Esophagus mucosa (tissue), 1 donor: ENCODE data around the gene OPA3. TPM values are rescaled to one million over a fixed set of nuclear protein-coding genes. Genes with fewer than 3 reads are reported as not detected.

Experiments
- ATAC-seq: fragments of 200-7000 bp; cut with Tn5 transposase; one replicate; pipeline ENCODE4 v1.9.1; 2020
- total RNA-seq: library from RNA; stranded (reverse); gene quantifications from one replicate; pipeline ENCODE4 v1.2.4, GENCODE V29; 2023
- donor health status: DM: yes; HTN: yes; CAD: no.

The OPA3 gene
- total RNA-seq, 1 donor from 2014 or later = 10.0 TPM

GRCh38 chr19:45598267-45599001, 13.8 kb upstream of the OPA3 start:
- no peak for ATAC-seq

GRCh38 chr19:45597425-45598111, 13.0 kb upstream of the OPA3 start:
- ATAC-seq = peak; percentile 14

- ATAC-seq = no peak
Measured at GRCh38 chr19:45595814-45596213, 11.2 kb upstream of the OPA3 start.

- no peak for ATAC-seq
Measured at GRCh38 chr19:45593520-45593919, 8.9 kb upstream of the OPA3 start.

- no peak for ATAC-seq
Measured at GRCh38 chr19:45592366-45592765, 7.8 kb upstream of the OPA3 start.

GRCh38 chr19:45591638-45592005, 7.0 kb upstream of the OPA3 start:
- peak; percentile 3 for ATAC-seq

- ATAC-seq = peak; percentile 68
Measured at GRCh38 chr19:45591004-45591637, 6.5 kb upstream of the OPA3 start.

GRCh38 chr19:45590300-45591003, 5.8 kb upstream of the OPA3 start:
- no peak for ATAC-seq

GRCh38 chr19:45589768-45590167, 5.2 kb upstream of the OPA3 start:
- ATAC-seq = no peak

- no peak for ATAC-seq
Measured at GRCh38 chr19:45587873-45588272, 3.3 kb upstream of the OPA3 start.

GRCh38 chr19:45585158-45585577, 566 bp upstream of the OPA3 start:
- ATAC-seq = no peak

- no peak for ATAC-seq
Measured at GRCh38 chr19:45581576-45581975, 3.0 kb downstream of the OPA3 start.

- ATAC-seq = no peak
Measured at GRCh38 chr19:45578861-45579260, 5.7 kb downstream of the OPA3 start.

GRCh38 chr19:45577111-45577905, 7.3 kb downstream of the OPA3 start:
- ATAC-seq = peak; percentile 92

- ATAC-seq = no peak
Measured at GRCh38 chr19:45576682-45577081, 7.9 kb downstream of the OPA3 start.

GRCh38 chr19:45575216-45575615, 9.4 kb downstream of the OPA3 start:
- ATAC-seq = no peak

- no peak for ATAC-seq
Measured at GRCh38 chr19:45574526-45574925, 10.1 kb downstream of the OPA3 start.

- no peak for ATAC-seq
Measured at GRCh38 chr19:45571457-45572220, 13.0 kb downstream of the OPA3 start.

GRCh38 chr19:45569619-45570421, 14.8 kb downstream of the OPA3 start:
- ATAC-seq = peak; percentile 68

- peak; percentile 92 for ATAC-seq
Measured at GRCh38 chr19:45568732-45569131, 15.9 kb downstream of the OPA3 start.

- no peak for ATAC-seq
Measured at GRCh38 chr19:45567609-45568008, 17.0 kb downstream of the OPA3 start.
